Thoracic aorta (tissue), 2 donors: Measurements from ENCODE around the gene ASXL2. TPM values are rescaled to one million over a fixed set of nuclear protein-coding genes. Genes with fewer than 3 reads are reported as not detected.

Experiments
- ATAC-seq: fragments of 150-250 bp; one replicate; pipeline ENCODE4 v1.8.0; 2017; ENCODE audit warnings: low read depth; ENCODE audit not compliant: insufficient number of reproducible peaks, low FRiP score
- DNase-seq: peaks from one replicate; pipeline ENCODE4 v3.0.0-alpha.2; 2020; ENCODE audit warnings: low spot score
- H3K27ac ChIP-seq, 2 donors: fragments of 200-600 bp; sonication (generic); 1 replicate in 1 of 2; 2 replicates in 1 of 2; pipeline ENCODE4 v1.5.1; 2016; ENCODE audit warnings: mild to moderate bottlenecking in 2 of 2, moderate library complexity in 2 of 2
- H3K27me3 ChIP-seq: fragments of 200-600 bp; sonication (generic); replicated peaks from 2 replicates; pipeline ENCODE4 v1.6.0; 2016; ENCODE audit warnings: mild to moderate bottlenecking; ENCODE audit not compliant: insufficient read depth
- H3K36me3 ChIP-seq: fragments of 200-600 bp; sonication (generic); one replicate; pipeline ENCODE4 v1.5.1; 2016
- H3K4me1 ChIP-seq, 2 donors: fragments of 200-600 bp; sonication (generic); 1 replicate in 1 of 2; 2 replicates in 1 of 2; pipeline versions ENCODE4 v1.5.1 to v1.6.0; 2016; ENCODE audit warnings: low read depth in 2 of 2, mild to moderate bottlenecking in 1 of 2; ENCODE audit not compliant: control insufficient read depth in 1 of 2
- H3K4me3 ChIP-seq: fragments of 200-600 bp; sonication (generic); 2 replicates; pipeline ENCODE4 v1.5.1; 2016; ENCODE audit warnings: mild to moderate bottlenecking
- H3K9me3 ChIP-seq: fragments of 200-600 bp; sonication (generic); 2 replicates; pipeline ENCODE4 v1.5.1; 2016
- CTCF ChIP-seq: fragments of 200-600 bp; sonication (generic); IDR thresholded peaks from one replicate; pipeline ENCODE4 v1.5.1; 2019; ENCODE audit warnings: antibody characterized with exemption
- total RNA-seq, 2 donors: library from RNA; depleted of rRNA; stranded (reverse); fragments of >200 nt; gene quantifications; one replicate each; pipeline versions ENCODE4 v1.1.0 to v1.2.3, GENCODE V29; 2016

The ASXL2 gene
- total RNA-seq, 2 donors from 2014 or later: 14.5 to 15.6 TPM

GRCh38 chr2:25881764-25882163 is 3.5 kb upstream of the ASXL2 start:
- no peak overlapping the region for H3K4me3 ChIP-seq
- H3K27me3 ChIP-seq: no peaks in the 10 kb centered on the region
- TF ChIP-seq CTCF: no peak
- H3K36me3 ChIP-seq: no peaks in the 10 kb centered on the region
- DNase-seq (no peak), ATAC-seq (no peak)
- no peak overlapping the region for H3K27ac ChIP-seq
- H3K9me3 ChIP-seq: no peaks in the 10 kb centered on the region
- peaks cover 4 to 11% of the 10 kb centered on the region in 2 donors for H3K4me1 ChIP-seq

GRCh38 chr2:25879133-25879730 is 945 bp upstream of the ASXL2 start:
- no peak for TF ChIP-seq CTCF
- Histone ChIP-seq H3K4me1 (peaks cover 8 to 19% of the 10 kb centered on the region in 2 donors), H3K36me3 (no peaks in the 10 kb centered on the region), H3K9me3 (no peaks in the 10 kb centered on the region), H3K27ac (peak overlapping the region; percentile 79 to 82), H3K27me3 (no peaks in the 10 kb centered on the region), H3K4me3 (peak overlapping the region; percentile 98)
- ATAC-seq (no peak), DNase-seq (no peak)

- Histone ChIP-seq H3K4me3 (peak overlapping the region; percentile 98), H3K27ac (peak overlapping the region; percentile 78 to 82), H3K27me3 (no peaks in the 10 kb centered on the region), H3K9me3 (no peaks in the 10 kb centered on the region), H3K36me3 (no peaks in the 10 kb centered on the region), H3K4me1 (peaks cover 8 to 19% of the 10 kb centered on the region in 2 donors)
- DNase-seq: no peak
- TF ChIP-seq CTCF: no peak
- ATAC-seq: peak; percentile 65
Observed at GRCh38 chr2:25877431-25878360, 591 bp downstream of the ASXL2 start.

- ATAC-seq (no peak), DNase-seq (no peak)
- TF ChIP-seq CTCF: no peak
- peaks cover 8 to 12% of the 10 kb centered on the region in 2 donors for H3K4me1 ChIP-seq
- H3K4me3 ChIP-seq: no peak overlapping the region
- H3K27ac ChIP-seq: no peak overlapping the region
- no peaks in the 10 kb centered on the region for H3K27me3 ChIP-seq
- no peaks in the 10 kb centered on the region for H3K36me3 ChIP-seq
- no peaks in the 10 kb centered on the region for H3K9me3 ChIP-seq
Observed at GRCh38 chr2:25872134-25872533, 6.2 kb downstream of the ASXL2 start.

- H3K36me3 ChIP-seq: no peaks in the 10 kb centered on the region
Observed at GRCh38 chr2:25867396-25868003, 10.8 kb downstream of the ASXL2 start.

More at GRCh38 chr2:25867396-25868003, 10.8 kb downstream of the ASXL2 start:
- Histone ChIP-seq H3K4me1 (no peaks in the 10 kb centered on the region), H3K9me3 (no peaks in the 10 kb centered on the region), H3K27ac (no peak overlapping the region), H3K27me3 (no peaks in the 10 kb centered on the region), H3K4me3 (no peak overlapping the region)
- TF ChIP-seq CTCF: no peak
- DNase-seq (no peak), ATAC-seq (no peak)
